ENCODE data around the gene NPAS2. TPM values are rescaled to one million over a fixed set of nuclear protein-coding genes. Genes with fewer than 3 reads are reported as not detected.

The NPAS2 gene
- total RNA-seq, 1 donor from 2014 or later = 5.5 TPM

- H3K9ac ChIP-seq (ENCODE audit: low read length) = no peak overlapping the region
- no peaks in the 10 kb centered on the region for H3K9me3 ChIP-seq (ENCODE audit: insufficient read depth, low read depth, low read length)
- H3K79me2 ChIP-seq (ENCODE audit: insufficient read depth, low read length) = no peaks in the 10 kb centered on the region
- TF ChIP-seq EZH2 (IDR thresholded peaks at IDR 0.05; ENCODE audit: insufficient read depth, low read length) (no peak), CTCF (IDR thresholded peaks at IDR 0.05; ENCODE audit: insufficient read depth, low read depth, low read length) (no peak)
- no peak overlapping the region for H3K4me2 ChIP-seq (ENCODE audit: low read length)
- peaks cover 42% of the 10 kb centered on the region for H3K4me1 ChIP-seq (ENCODE audit: insufficient read depth, low read length)
- no peak for FAIRE-seq
- no peaks in the 10 kb centered on the region for H3K36me3 Mint-ChIP-seq (ENCODE audit: low read depth, unreplicated experiment)
- no peak overlapping the region for H2AFZ ChIP-seq (ENCODE audit: low read depth, low read length)
- no peak for DNase-seq (ENCODE audit: low read depth)
- no peak overlapping the region for H3K4me3 Mint-ChIP-seq (ENCODE audit: unreplicated experiment)
- H3K27me3 Mint-ChIP-seq (ENCODE audit: low read depth, unreplicated experiment) = peaks cover 2% of the 10 kb centered on the region
- H3K27ac ChIP-seq (ENCODE audit: low read depth, low read length) = peak overlapping the region; percentile 39
- no peaks in the 10 kb centered on the region for H3K27me3 ChIP-seq (ENCODE audit: insufficient read depth, low read length)
- H3K27ac Mint-ChIP-seq (ENCODE audit: unreplicated experiment) = peak overlapping the region; percentile 34
- no peak overlapping the region for H3K4me3 ChIP-seq (ENCODE audit: insufficient read depth, low read depth, low read length)
- H3K4me1 Mint-ChIP-seq (ENCODE audit: low read depth, unreplicated experiment) = peaks cover 4% of the 10 kb centered on the region
- no peaks in the 10 kb centered on the region for H3K36me3 ChIP-seq (ENCODE audit: insufficient read depth, low read length)
- peaks cover 7% of the 10 kb centered on the region for H4K20me1 ChIP-seq (ENCODE audit: insufficient read depth, low read length)
- no peaks in the 10 kb centered on the region for H3K9me3 Mint-ChIP-seq (ENCODE audit: unreplicated experiment)
Measured at GRCh38 chr2:100879296-100879695, 59.4 kb downstream of the NPAS2 start.

- Mint-ChIP-seq H3K27me3 (ENCODE audit: low read depth, unreplicated experiment) (peaks cover 2% of the 10 kb centered on the region), H3K4me3 (ENCODE audit: unreplicated experiment) (no peak overlapping the region), H3K4me1 (ENCODE audit: low read depth, unreplicated experiment) (peaks cover 4% of the 10 kb centered on the region), H3K9me3 (ENCODE audit: unreplicated experiment) (no peaks in the 10 kb centered on the region), H3K36me3 (ENCODE audit: low read depth, unreplicated experiment) (no peaks in the 10 kb centered on the region), H3K27ac (ENCODE audit: unreplicated experiment) (no peak overlapping the region)
- Histone ChIP-seq H3K4me3 (ENCODE audit: insufficient read depth, low read depth, low read length) (no peak overlapping the region), H3K9ac (ENCODE audit: low read length) (no peak overlapping the region), H3K4me2 (ENCODE audit: low read length) (no peak overlapping the region), H4K20me1 (ENCODE audit: insufficient read depth, low read length) (peaks cover 7% of the 10 kb centered on the region), H3K27me3 (ENCODE audit: insufficient read depth, low read length) (no peaks in the 10 kb centered on the region), H3K79me2 (ENCODE audit: insufficient read depth, low read length) (no peaks in the 10 kb centered on the region), H2AFZ (ENCODE audit: low read depth, low read length) (no peak overlapping the region), H3K27ac (ENCODE audit: low read depth, low read length) (no peak overlapping the region), H3K4me1 (ENCODE audit: insufficient read depth, low read length) (peaks cover 42% of the 10 kb centered on the region), H3K9me3 (ENCODE audit: insufficient read depth, low read depth, low read length) (no peaks in the 10 kb centered on the region), H3K36me3 (ENCODE audit: insufficient read depth, low read length) (no peaks in the 10 kb centered on the region)
- DNase-seq (ENCODE audit: low read depth) = no peak
- TF ChIP-seq EZH2 (IDR thresholded peaks at IDR 0.05; ENCODE audit: insufficient read depth, low read length) = no peak
- TF ChIP-seq CTCF (IDR thresholded peaks at IDR 0.05; ENCODE audit: insufficient read depth, low read depth, low read length) = no peak
- no peak for FAIRE-seq
Measured at GRCh38 chr2:100880036-100880435, 60.1 kb downstream of the NPAS2 start.

GRCh38 chr2:100880730-100881129 is 60.8 kb downstream of the NPAS2 start:
- Mint-ChIP-seq H3K36me3 (ENCODE audit: low read depth, unreplicated experiment) (no peaks in the 10 kb centered on the region), H3K4me3 (ENCODE audit: unreplicated experiment) (no peak overlapping the region), H3K9me3 (ENCODE audit: unreplicated experiment) (no peaks in the 10 kb centered on the region), H3K27ac (ENCODE audit: unreplicated experiment) (no peak overlapping the region), H3K4me1 (ENCODE audit: low read depth, unreplicated experiment) (peaks cover 4% of the 10 kb centered on the region), H3K27me3 (ENCODE audit: low read depth, unreplicated experiment) (peaks cover 2% of the 10 kb centered on the region)
- Histone ChIP-seq H3K9ac (ENCODE audit: low read length) (no peak overlapping the region), H3K27ac (ENCODE audit: low read depth, low read length) (no peak overlapping the region), H3K9me3 (ENCODE audit: insufficient read depth, low read depth, low read length) (no peaks in the 10 kb centered on the region), H3K27me3 (ENCODE audit: insufficient read depth, low read length) (no peaks in the 10 kb centered on the region), H3K79me2 (ENCODE audit: insufficient read depth, low read length) (no peaks in the 10 kb centered on the region), H3K4me3 (ENCODE audit: insufficient read depth, low read depth, low read length) (no peak overlapping the region), H2AFZ (ENCODE audit: low read depth, low read length) (no peak overlapping the region), H3K36me3 (ENCODE audit: insufficient read depth, low read length) (no peaks in the 10 kb centered on the region), H3K4me1 (ENCODE audit: insufficient read depth, low read length) (peaks cover 38% of the 10 kb centered on the region), H4K20me1 (ENCODE audit: insufficient read depth, low read length) (peaks cover 7% of the 10 kb centered on the region), H3K4me2 (ENCODE audit: low read length) (peak overlapping the region; percentile 33)
- DNase-seq (ENCODE audit: low read depth) = no peak
- no peak for FAIRE-seq
- TF ChIP-seq CTCF (IDR thresholded peaks at IDR 0.05; ENCODE audit: insufficient read depth, low read depth, low read length) (no peak), EZH2 (IDR thresholded peaks at IDR 0.05; ENCODE audit: insufficient read depth, low read length) (no peak)

Data from astrocyte (in vitro differentiated cells and primary cell).